ENCODE data around the gene PPP3CA.

PPP3CA gene

GRCh38 chr4:101050837-101051205 lies 296.5 kb downstream of the PPP3CA start:
- no peak for DNase-seq (ENCODE audit: low read depth in 2 of 2)

- no peak for DNase-seq (ENCODE audit: low read depth in 2 of 2)
Observed at GRCh38 chr4:101050088-101050836, 297.1 kb downstream of the PPP3CA start.

- DNase-seq (ENCODE audit: low read depth in 2 of 2), result no peak
Observed at GRCh38 chr4:101049549-101050001, 297.8 kb downstream of the PPP3CA start.

- DNase-seq (ENCODE audit: low read depth in 2 of 2), result no peak
Observed at GRCh38 chr4:101044766-101045165, 302.6 kb downstream of the PPP3CA start.

GRCh38 chr4:101042847-101043246 lies 304.5 kb downstream of the PPP3CA start:
- DNase-seq (ENCODE audit: low read depth in 2 of 2), result no peak

- no peak for DNase-seq (ENCODE audit: low read depth in 2 of 2)
Observed at GRCh38 chr4:101040776-101041175, 306.6 kb downstream of the PPP3CA start.

GRCh38 chr4:101039367-101039766 lies 308.0 kb downstream of the PPP3CA start:
- no peak for DNase-seq (ENCODE audit: low read depth in 2 of 2)

- no peak for DNase-seq (ENCODE audit: low read depth in 2 of 2)
Observed at GRCh38 chr4:101037938-101038413, 309.4 kb downstream of the PPP3CA start.

- no peak for DNase-seq (ENCODE audit: low read depth in 2 of 2)
Observed at GRCh38 chr4:101037249-101037648, 310.1 kb downstream of the PPP3CA start.

- DNase-seq (ENCODE audit: low read depth in 2 of 2), result no peak
Observed at GRCh38 chr4:101035487-101035886, 311.8 kb downstream of the PPP3CA start.

- no peak for DNase-seq (ENCODE audit: low read depth in 2 of 2)
Observed at GRCh38 chr4:101033986-101034385, 313.3 kb downstream of the PPP3CA start.

GRCh38 chr4:101032541-101032940 lies 314.8 kb downstream of the PPP3CA start:
- DNase-seq (ENCODE audit: low read depth in 2 of 2), result no peak

- no peak for DNase-seq (ENCODE audit: low read depth in 2 of 2)
Observed at GRCh38 chr4:101031971-101032370, 315.4 kb downstream of the PPP3CA start.

- DNase-seq (ENCODE audit: low read depth in 2 of 2), result no peak
Observed at GRCh38 chr4:101028886-101029285, 318.4 kb downstream of the PPP3CA start.

GRCh38 chr4:101027721-101028120 lies 319.6 kb downstream of the PPP3CA start:
- no peak for DNase-seq (ENCODE audit: low read depth in 2 of 2)

- DNase-seq (ENCODE audit: low read depth in 2 of 2), result no peak
Observed at GRCh38 chr4:101025755-101026154, 321.6 kb downstream of the PPP3CA start.

- DNase-seq (ENCODE audit: low read depth in 2 of 2), result no peak
Observed at GRCh38 chr4:101022151-101023024, 324.9 kb downstream of the PPP3CA start.

- DNase-seq (ENCODE audit: low read depth in 2 of 2), result no peak
Observed at GRCh38 chr4:101020956-101021355, 326.4 kb downstream of the PPP3CA start.

GRCh38 chr4:101019941-101020401 lies 327.4 kb downstream of the PPP3CA start:
- DNase-seq (ENCODE audit: low read depth in 2 of 2), result no peak

GRCh38 chr4:101019313-101019712 lies 328.0 kb downstream of the PPP3CA start:
- no peak for DNase-seq (ENCODE audit: low read depth in 2 of 2)

GRCh38 chr4:101018836-101019235 lies 328.5 kb downstream of the PPP3CA start:
- DNase-seq (ENCODE audit: low read depth in 2 of 2), result no peak

- no peak for DNase-seq (ENCODE audit: low read depth in 2 of 2)
Observed at GRCh38 chr4:101014417-101014816, 332.9 kb downstream of the PPP3CA start.

- DNase-seq (ENCODE audit: low read depth in 2 of 2), result no peak
Observed at GRCh38 chr4:101010987-101011386, 336.3 kb downstream of the PPP3CA start.
